GM12878 (cell line): ENCODE results near the gene FGGY. TPM values are rescaled to one million over a fixed set of nuclear protein-coding genes. Genes with fewer than 3 reads are reported as not detected.

Experiments
- ATAC-seq: fragments of 200-7000 bp; cut with Tn5 transposase; 3 replicates; pipeline ENCODE4 v1.9.1; 2020; ENCODE audit warnings: mild to moderate bottlenecking, moderate library complexity
- BruUV-seq: library from RNA; stranded (reverse); fragments of 400-500 nt; replicated peaks from 2 replicates; lab custom pipeline; 2021; lab: Mats Ljungman, UMichigan
- CTCF ChIA-PET: fragments of 300-600 bp; sonication (Branson Sonifier 250); formaldehyde crosslinking; extraction: SDS; loops from one replicate; lab custom pipeline; 2021; ENCODE audit warnings: inconsistent platforms; lab: Yijun Ruan, JAX
- POLR2A ChIA-PET: fragments of 350-600 bp; formaldehyde crosslinking; extraction: SDS; loops from one replicate; lab custom pipeline; 2021; ENCODE audit warnings: inconsistent platforms; lab: Charles Lee
- RAD21 ChIA-PET: fragments of 300-600 bp; sonication (Branson Sonifier 250); formaldehyde crosslinking; loops from one replicate; lab custom pipeline; 2023; ENCODE audit warnings: antibody characterized with exemption; ENCODE audit not compliant: unreplicated experiment; lab: Charles Lee
- SMC1A ChIA-PET: fragments of 300-600 bp; sonication (Branson Sonifier 250); formaldehyde crosslinking; loops from one replicate; lab custom pipeline; 2023; ENCODE audit not compliant: unreplicated experiment, uncharacterized antibody; lab: Charles Lee
- DNase-seq: peaks from one replicate; pipeline ENCODE4 v3.0.0-alpha.2; 2011; ENCODE audit warnings: low read depth, low spot score
- FAIRE-seq: peaks from 3 replicates; lab custom pipeline; 2011; peaks lifted over from hg19 to GRCh38; lab: Jason Lieb, UNC
- H2AFZ ChIP-seq: 2 replicates; pipeline ENCODE4 v1.6.0; 2011; ENCODE audit warnings: low read depth, low read length, control low read depth; ENCODE audit not compliant: control insufficient read depth
- H3K27ac ChIP-seq: 2 replicates; pipeline ENCODE4 v1.5.1; 2011; ENCODE audit warnings: control low read depth; ENCODE audit not compliant: control insufficient read depth, insufficient read depth
- H3K27me3 ChIP-seq, 2 experiments: replicated peaks in 1 of 2; 2 replicates each; pipeline versions ENCODE4 v1.6.0 to v1.6.1; 2011; ENCODE audit warnings: low read length in 1 of 2; ENCODE audit not compliant: control insufficient read depth in 2 of 2, insufficient read depth in 2 of 2
- H3K36me3 ChIP-seq, 2 experiments: 2 replicates each; pipeline ENCODE4 v1.5.1; 2011; ENCODE audit warnings: low read length in 1 of 2; ENCODE audit not compliant: control insufficient read depth in 2 of 2, insufficient read depth in 2 of 2
- H3K4me1 ChIP-seq: 2 replicates; pipeline ENCODE4 v1.6.1; 2011; ENCODE audit warnings: mild to moderate bottlenecking, low read length, moderate library complexity, mixed read lengths; ENCODE audit not compliant: control insufficient read depth, insufficient read depth
- H3K4me2 ChIP-seq: 2 replicates; pipeline ENCODE4 v1.6.0; 2011; ENCODE audit warnings: control low read depth; ENCODE audit not compliant: control insufficient read depth, insufficient read depth
- H3K4me3 ChIP-seq: fragments of 200-600 bp; sonication (generic); 2 replicates; pipeline ENCODE4 v1.5.1; 2016
- H3K79me2 ChIP-seq: 2 replicates; pipeline ENCODE4 v1.6.0; 2011; ENCODE audit warnings: low read length; ENCODE audit not compliant: control insufficient read depth, insufficient read depth
- H3K9ac ChIP-seq: 2 replicates; pipeline ENCODE4 v1.8.0; 2011; ENCODE audit warnings: low read length, control low read depth, mixed read lengths; ENCODE audit not compliant: control insufficient read depth, insufficient read depth
- H3K9me3 ChIP-seq: replicated peaks from 3 replicates; pipeline ENCODE4 v1.5.1; 2011; ENCODE audit warnings: mild to moderate bottlenecking, low read length; ENCODE audit not compliant: control insufficient read depth, insufficient read depth
- H4K20me1 ChIP-seq: 2 replicates; pipeline ENCODE4 v1.6.0; 2011; ENCODE audit not compliant: control insufficient read depth, insufficient read depth
- CUX1 ChIP-seq: IDR thresholded peaks from 2 replicates; pipeline ENCODE4 v1.6.1; 2012; ENCODE audit warnings: improper control_type of control experiment, low read depth, low read length; ENCODE audit not compliant: insufficient replicate concordance
- ELK1 ChIP-seq: IDR thresholded peaks from 2 replicates; pipeline ENCODE4 v1.6.1; 2012; ENCODE audit warnings: low read depth, low read length, improper control_type of control experiment
- LARP7 ChIP-seq: fragments of 450-650 bp; IDR thresholded peaks from 2 replicates; pipeline ENCODE4 v1.6.1; 2017; ENCODE audit warnings: mild to moderate bottlenecking
- NRF1 ChIP-seq: conservative IDR thresholded peaks from 2 replicates; pipeline ENCODE4 v1.6.1; 2011; ENCODE audit warnings: mild to moderate bottlenecking, low read depth, low read length, improper control_type of control experiment
- RBBP5 ChIP-seq: fragments of 200-600 bp; sonication (generic); conservative IDR thresholded peaks from 2 replicates; pipeline ENCODE4 v1.6.1; 2016
- ZBTB40 ChIP-seq: fragments of 450-650 bp; IDR thresholded peaks from 2 replicates; pipeline ENCODE4 v1.6.1; 2016; ENCODE audit warnings: mild to moderate bottlenecking, moderate library complexity, borderline replicate concordance
- WGBS: methylation state at CpG from one replicate; pipeline ENCODE4 v1.1.6; 2016; ENCODE audit warnings: low lambda C conversion rate; ENCODE audit not compliant: insufficient replicate concordance, insufficient coverage; ENCODE audit errors: missing lambda C conversion rate; 5-methylcytosine and 5-hydroxymethylcytosine counted together
- in situ Hi-C: fragments of 300-500 bp; cut with MboI; formaldehyde crosslinking; loops from 9 replicates; pipeline ENCODE4 v1.14.3; 2018; ENCODE audit warnings: mixed read lengths
- intact Hi-C: fragments of 100-400 bp; cut with micrococcal nuclease; formaldehyde crosslinking; loops from one replicate; pipeline ENCODE4 v1.14.2; 2022; ENCODE audit not compliant: unreplicated experiment
- polyA plus RNA-seq, 11 experiments: library from polyadenylated mRNA; depleted of rRNA in 4 of 11; unstranded in 6 of 11; stranded (reverse) in 5 of 11; fragments of >200 nt; fragmentation: Nextera tagmentation in 4 of 11; fragmentation: Illumina TruSeq in 1 of 11; extraction: Ambion mirVana in 4 of 11; extraction: Trizol in 1 of 11; gene quantifications; 1 replicate in 1 of 11; 2 replicates in 10 of 11; pipeline versions ENCODE4 v1.2.1 to v1.2.3, GENCODE V29; 2011 to 2016; ENCODE audit warnings: inconsistent platforms in 2 of 11, missing spikeins in 2 of 11, low read depth in 1 of 11
- total RNA-seq, 4 experiments: library from RNA; depleted of rRNA in 3 of 4; stranded (reverse); fragments of >200 nt in 3 of 4; fragmentation: Illumina TruSeq in 1 of 4; extraction: Trizol in 1 of 4; gene quantifications; 2 replicates each; pipeline versions ENCODE4 v1.2.1 to v1.2.3, GENCODE V29; 2013 to 2021

FGGY gene
- total and polyA plus RNA-seq, 10 of the 15 experiments (the other 5 are each of a cell fraction or from before 2014, with no cell fraction given), result 6.2 to 11.9 (median 7.5) TPM

GRCh38 chr1:59605761-59606160 lies 308.9 kb downstream of the FGGY start:
- TF ChIP-seq LARP7, result no peak
- no peak for TF ChIP-seq ZBTB40
- no peak for TF ChIP-seq ELK1
- TF ChIP-seq NRF1, result no peak
- TF ChIP-seq CUX1, result no peak
- no peak for TF ChIP-seq RBBP5
- 30% methylated on average over 1 of the region's 1 CpG for WGBS
- POLR2A ChIA-PET, result no interaction called here
- H3K9ac ChIP-seq, result no peak overlapping the region
- CTCF ChIA-PET, result interaction anchor here (1.9 kb wide), 1 partner anchor 93 kb away, joined by 10 read pairs; no protein-coding TSS in a partner anchor
- H3K79me2 ChIP-seq, result no peaks in the 10 kb centered on the region
- H3K9me3 ChIP-seq, result no peaks in the 10 kb centered on the region
- H3K27ac ChIP-seq, result no peak overlapping the region
- H3K27me3 ChIP-seq, result no peaks in the 10 kb centered on the region
- no peak overlapping the region for H3K4me3 ChIP-seq
- no peak for DNase-seq
- peak; percentile 59 for ATAC-seq
- TSS peak; percentile 81 for BruUV-seq
- RAD21 ChIA-PET, result interaction anchor here (0.9 to 1.0 kb wide), 2 partner anchors 93 to 824 kb away, joined by 3 to 4 read pairs; no protein-coding TSS in a partner anchor
- no peaks in the 10 kb centered on the region for H3K36me3 ChIP-seq
- no peaks in the 10 kb centered on the region for H4K20me1 ChIP-seq
- H3K4me1 ChIP-seq, result no peaks in the 10 kb centered on the region; the same call in 1 of the 2 replicates
- intact Hi-C loops (no loop called here), in situ Hi-C loops (no loop called here)
- H2AFZ ChIP-seq, result no peak overlapping the region
- no peak for FAIRE-seq
- no peak overlapping the region for H3K4me2 ChIP-seq
- SMC1A ChIA-PET, result interaction anchor here (0.7 to 1.8 kb wide), 6 partner anchors 10 to 93 kb away, joined by 3 to 7 read pairs (median 4); no protein-coding TSS in a partner anchor
